Measurements from ENCODE around the gene SYT3. TPM values are rescaled to one million over a fixed set of nuclear protein-coding genes. Genes with fewer than 3 reads are reported as not detected.

SYT3 gene
- total RNA-seq, 4 donors from 2014 or later: 0.14 TPM; not detected in 3

- H3K4me1 ChIP-seq: peaks cover 0 to 4% of the 10 kb centered on the region in 2 donors
- intact Hi-C loops (cut with DNase I; ENCODE audit: low total_unique reads): no loop called here
- no peak overlapping the region for H3K4me3 ChIP-seq
- H3K36me3 ChIP-seq: no peaks in the 10 kb centered on the region
- peaks cover 8 to 26% of the 10 kb centered on the region in 2 donors for H3K27me3 ChIP-seq
- H3K27ac ChIP-seq: no peak overlapping the region
- no peaks in the 10 kb centered on the region for H3K9me3 ChIP-seq
- DNase-seq: no peak
- TF ChIP-seq POLR2A (IDR thresholded peaks at IDR 0.05) (no peak), CTCF (IDR thresholded peaks at IDR 0.05) (no peak)
These were observed 22.3 kb upstream of the SYT3 start for GRCh38 chr19:50661766-50662650.

GRCh38 chr19:50661023-50661422 is 21.3 kb upstream of the SYT3 start:
- peaks cover 7 to 16% of the 10 kb centered on the region in 2 donors for H3K27me3 ChIP-seq
- no peak for TF ChIP-seq POLR2A (IDR thresholded peaks at IDR 0.05)
- no peak for TF ChIP-seq CTCF (IDR thresholded peaks at IDR 0.05)
- H3K4me3 ChIP-seq: no peak overlapping the region
- H3K4me1 ChIP-seq: peaks cover 0 to under 1% of the 10 kb centered on the region in 2 donors
- H3K27ac ChIP-seq: no peak overlapping the region
- H3K36me3 ChIP-seq: no peaks in the 10 kb centered on the region
- no peak for DNase-seq
- no peaks in the 10 kb centered on the region for H3K9me3 ChIP-seq
- intact Hi-C loops (cut with DNase I; ENCODE audit: low total_unique reads): no loop called here

GRCh38 chr19:50660088-50660366 is 20.3 kb upstream of the SYT3 start:
- TF ChIP-seq CTCF (IDR thresholded peaks at IDR 0.05) (no peak), POLR2A (IDR thresholded peaks at IDR 0.05) (no peak)
- H3K36me3 ChIP-seq: no peaks in the 10 kb centered on the region
- intact Hi-C loops (cut with DNase I; ENCODE audit: low total_unique reads): no loop called here
- peaks cover 5 to 14% of the 10 kb centered on the region in 2 donors for H3K27me3 ChIP-seq
- H3K4me3 ChIP-seq: no peak overlapping the region
- no peak for DNase-seq
- no peak overlapping the region for H3K27ac ChIP-seq
- no peaks in the 10 kb centered on the region for H3K4me1 ChIP-seq
- no peaks in the 10 kb centered on the region for H3K9me3 ChIP-seq

GRCh38 chr19:50659318-50660087 is 19.8 kb upstream of the SYT3 start:
- Histone ChIP-seq H3K9me3 (no peaks in the 10 kb centered on the region), H3K4me3 (no peak overlapping the region), H3K4me1 (no peaks in the 10 kb centered on the region), H3K27me3 (peaks cover 5 to 14% of the 10 kb centered on the region in 2 donors), H3K36me3 (no peaks in the 10 kb centered on the region), H3K27ac (no peak overlapping the region)
- intact Hi-C loops (cut with DNase I; ENCODE audit: low total_unique reads): no loop called here
- DNase-seq: no peak
- TF ChIP-seq POLR2A (IDR thresholded peaks at IDR 0.05): no peak
- TF ChIP-seq CTCF (IDR thresholded peaks at IDR 0.05): no peak
